Skeletal muscle satellite cell (primary cell): ENCODE results near the gene SYT2.
"Not testable (repeated sequence)": the region's sequence is repeated elsewhere in the genome, so short reads cannot be mapped to it uniquely, and the experiment has no call there.

Experiments
- H3K27me3 ChIP-seq: 2 replicates; pipeline ENCODE4 v1.7.0; 2013; ENCODE audit warnings: low read length; ENCODE audit not compliant: control insufficient read depth, insufficient read depth
- H3K36me3 ChIP-seq: 2 replicates; pipeline ENCODE4 v1.7.0; 2013; ENCODE audit warnings: mild to moderate bottlenecking, control low read depth, low read length; ENCODE audit not compliant: insufficient read depth
- H3K4me1 ChIP-seq: 2 replicates; pipeline ENCODE4 v1.7.0; 2013; ENCODE audit warnings: low read length; ENCODE audit not compliant: control insufficient read depth, insufficient read depth
- H3K4me2 ChIP-seq: 2 replicates; pipeline ENCODE4 v1.7.0; 2013; ENCODE audit warnings: mild to moderate bottlenecking, low read length
- H3K4me3 ChIP-seq: 2 replicates; pipeline ENCODE4 v1.7.0; 2013; ENCODE audit warnings: low read length
- H3K9ac ChIP-seq: 2 replicates; pipeline ENCODE4 v1.7.0; 2013; ENCODE audit warnings: mild to moderate bottlenecking, low read depth, low read length, moderate library complexity
- H3K9me3 ChIP-seq: replicated peaks from 2 replicates; pipeline ENCODE4 v1.7.0; 2013; ENCODE audit warnings: mild to moderate bottlenecking, control low read depth, low read length

SYT2 gene

GRCh38 chr1:202723708-202724107 lies 13.5 kb upstream of the SYT2 start:
- Histone ChIP-seq H3K27me3 (peaks cover 2% of the 10 kb centered on the region), H3K4me2 (no peak overlapping the region), H3K36me3 (peaks cover 35% of the 10 kb centered on the region), H3K4me3 (no peak overlapping the region), H3K4me1 (no peaks in the 10 kb centered on the region), H3K9ac (no peak overlapping the region), H3K9me3 (no peaks in the 10 kb centered on the region)

GRCh38 chr1:202723046-202723445 lies 12.8 kb upstream of the SYT2 start:
- H3K27me3 ChIP-seq, H3K4me3 ChIP-seq, H3K9me3 ChIP-seq: not testable (repeated sequence)

DNA sequence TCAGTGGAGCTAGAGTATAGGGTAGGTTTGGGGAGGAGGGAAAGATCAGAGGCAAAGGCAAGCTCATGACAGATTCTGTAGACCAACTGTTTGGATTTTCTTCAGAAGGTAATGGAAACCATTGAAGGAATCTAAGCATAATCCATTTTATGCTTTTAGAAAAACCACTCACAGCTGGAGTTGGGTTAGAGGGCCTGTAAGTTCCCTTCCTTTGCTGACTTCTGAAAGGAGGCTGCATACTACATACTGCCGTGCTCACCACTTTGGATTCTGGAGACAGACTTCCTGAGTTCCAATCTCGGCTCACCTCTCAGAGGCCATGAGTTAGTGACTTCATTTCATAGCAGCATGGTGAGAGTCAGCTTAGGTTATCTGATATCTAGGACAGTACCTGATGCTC lies 6.4 kb upstream of the SYT2 start:
- no peaks in the 10 kb centered on the region for H3K9me3 ChIP-seq

More at GRCh38 chr1:202723046-202723445, 12.8 kb upstream of the SYT2 start:
- H3K4me1 ChIP-seq, H3K9ac ChIP-seq, H3K4me2 ChIP-seq: not testable (repeated sequence)
- H3K36me3 ChIP-seq: peaks cover 29% of the 10 kb centered on the region

DNA sequence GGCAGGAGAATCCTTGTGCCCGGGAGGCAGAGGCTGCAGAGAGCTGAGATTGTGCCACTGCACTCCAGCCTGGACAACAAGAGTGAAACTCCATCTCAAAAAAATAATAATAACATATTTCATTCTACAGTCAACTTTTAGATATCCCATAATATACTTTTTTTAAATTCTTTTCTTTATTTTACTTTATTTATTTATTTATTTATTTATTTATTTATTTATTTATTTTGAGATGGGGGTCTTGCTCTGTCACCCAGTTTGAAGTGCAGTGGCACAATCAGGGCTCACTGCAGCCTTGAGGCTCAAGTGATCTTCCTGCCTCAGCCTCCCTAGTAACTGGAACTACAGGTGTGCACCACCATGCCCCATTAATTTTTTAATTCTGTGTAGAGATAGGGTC lies 3.9 kb upstream of the SYT2 start:
- not testable (repeated sequence) for H3K36me3 ChIP-seq, H3K4me3 ChIP-seq, H3K9me3 ChIP-seq, H3K4me2 ChIP-seq, H3K4me1 ChIP-seq, H3K9ac ChIP-seq
- H3K27me3 ChIP-seq: peaks cover 79% of the 10 kb centered on the region

More for the DNA sequence above, 6.4 kb upstream of the SYT2 start:
- Histone ChIP-seq H3K36me3 (no peaks in the 10 kb centered on the region), H3K4me3 (no peak overlapping the region), H3K9ac (no peak overlapping the region), H3K4me2 (no peak overlapping the region), H3K4me1 (no peaks in the 10 kb centered on the region), H3K27me3 (peaks cover 55% of the 10 kb centered on the region)

GRCh38 chr1:202713110-202713509 lies 2.9 kb upstream of the SYT2 start:
- Histone ChIP-seq H3K4me1 (peaks cover 5% of the 10 kb centered on the region), H3K9ac (no peak overlapping the region), H3K36me3 (no peaks in the 10 kb centered on the region), H3K27me3 (peaks cover 82% of the 10 kb centered on the region), H3K9me3 (no peaks in the 10 kb centered on the region), H3K4me3 (no peak overlapping the region), H3K4me2 (no peak overlapping the region)

DNA sequence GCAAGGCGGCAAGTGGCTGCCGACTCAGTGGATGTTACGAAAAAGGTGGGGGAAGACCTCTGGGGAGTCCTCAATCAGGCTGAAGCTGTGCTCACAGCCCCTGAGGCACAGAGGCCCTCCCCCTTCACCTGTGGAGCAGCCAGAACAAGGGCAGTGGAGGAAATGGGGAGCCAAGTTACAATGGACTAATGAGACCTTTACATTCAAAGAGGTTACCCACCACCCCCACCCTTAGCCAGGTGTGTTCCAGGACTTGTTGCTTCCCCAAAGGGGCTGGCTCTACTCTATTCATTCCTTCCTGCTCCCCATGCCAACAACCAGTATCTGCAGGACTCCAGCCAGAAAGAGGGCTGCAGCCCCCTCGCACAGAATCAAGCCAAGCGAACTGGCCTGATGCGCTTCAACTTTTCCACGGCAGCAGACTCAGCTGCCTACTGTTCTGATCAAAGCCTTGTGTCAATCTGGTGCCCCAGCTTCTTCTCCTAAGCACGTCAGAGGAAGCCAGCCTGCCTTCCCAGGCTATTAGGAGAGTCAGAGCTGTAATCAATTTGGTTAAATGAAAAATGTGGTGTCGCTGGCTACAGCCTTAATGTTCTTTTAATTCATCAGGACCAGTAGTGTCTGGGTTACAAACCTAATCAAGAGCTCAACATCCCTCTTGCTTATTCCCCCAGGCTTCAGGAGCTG lies 1.8 kb upstream of the SYT2 start:
- H3K9me3 ChIP-seq: no peaks in the 10 kb centered on the region

GRCh38 chr1:202709276-202710041 lies 795 bp downstream of the SYT2 start:
- Histone ChIP-seq H3K4me1 (peaks cover 5% of the 10 kb centered on the region), H3K9ac (no peak overlapping the region), H3K27me3 (peaks cover 89% of the 10 kb centered on the region), H3K4me3 (no peak overlapping the region), H3K4me2 (peak overlapping the region; percentile 65), H3K9me3 (no peaks in the 10 kb centered on the region), H3K36me3 (no peaks in the 10 kb centered on the region)

More for the DNA sequence above, 1.8 kb upstream of the SYT2 start:
- Histone ChIP-seq H3K36me3 (no peaks in the 10 kb centered on the region), H3K4me3 (no peak overlapping the region), H3K4me1 (peaks cover 5% of the 10 kb centered on the region), H3K4me2 (no peak overlapping the region), H3K9ac (no peak overlapping the region), H3K27me3 (peaks cover 86% of the 10 kb centered on the region)

DNA sequence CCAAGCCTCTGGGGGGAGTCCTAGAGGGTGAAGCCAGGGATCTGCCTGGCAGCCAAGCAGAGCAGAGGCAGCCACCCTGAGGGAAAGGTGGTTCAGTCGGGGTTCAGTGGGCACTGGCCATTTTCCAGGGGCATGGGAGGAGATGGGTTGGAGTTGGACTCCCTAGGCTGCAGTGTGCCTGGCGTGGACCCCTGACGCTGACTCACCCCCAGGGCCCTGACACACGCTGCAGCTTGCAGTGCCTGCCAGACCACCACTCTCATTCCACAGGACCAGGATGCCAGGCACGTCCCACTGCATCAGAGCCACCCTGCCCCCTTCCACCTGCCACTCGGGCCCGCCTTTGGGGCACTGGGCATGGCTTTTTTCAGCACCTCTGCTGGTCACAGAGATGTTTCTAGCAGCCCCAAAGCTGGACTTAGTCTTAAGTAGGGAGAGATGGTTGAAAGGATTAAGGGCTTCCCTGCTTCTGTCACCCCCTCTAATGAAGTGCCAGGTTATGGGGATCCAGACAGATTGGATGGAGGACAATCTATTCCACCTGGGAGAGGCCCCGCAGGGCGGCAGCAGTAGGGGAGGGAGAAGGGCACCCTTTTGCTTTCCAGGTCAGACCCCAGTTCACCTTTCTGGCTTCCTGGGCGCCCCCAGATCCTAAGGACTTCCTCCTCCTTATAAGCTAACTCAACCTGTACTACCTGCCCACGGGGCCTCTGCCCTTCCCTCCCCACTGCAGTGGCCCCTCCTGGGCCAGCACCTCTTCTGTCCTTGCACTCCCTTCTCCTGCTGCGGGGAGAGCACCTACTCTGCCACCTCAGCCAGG lies 1.6 kb downstream of the SYT2 start:
- Histone ChIP-seq H3K27me3 (peaks cover 95% of the 10 kb centered on the region), H3K4me3 (no peak overlapping the region)

GRCh38 chr1:202706851-202707250 lies 3.4 kb downstream of the SYT2 start:
- Histone ChIP-seq H3K27me3 (peaks cover 98% of the 10 kb centered on the region), H3K4me1 (peaks cover 5% of the 10 kb centered on the region), H3K4me3 (no peak overlapping the region), H3K9ac (no peak overlapping the region), H3K36me3 (no peaks in the 10 kb centered on the region), H3K9me3 (no peaks in the 10 kb centered on the region), H3K4me2 (no peak overlapping the region)

More for the DNA sequence above, 1.6 kb downstream of the SYT2 start:
- H3K4me1 ChIP-seq: peaks cover 5% of the 10 kb centered on the region
- H3K9me3 ChIP-seq: no peaks in the 10 kb centered on the region
- no peak overlapping the region for H3K9ac ChIP-seq
- H3K36me3 ChIP-seq: no peaks in the 10 kb centered on the region
- no peak overlapping the region for H3K4me2 ChIP-seq

GRCh38 chr1:202704601-202705000 lies 5.7 kb downstream of the SYT2 start:
- no peak overlapping the region for H3K4me2 ChIP-seq

GRCh38 chr1:202703191-202703590 lies 7.1 kb downstream of the SYT2 start:
- Histone ChIP-seq H3K9me3 (no peaks in the 10 kb centered on the region), H3K4me3 (no peak overlapping the region), H3K36me3 (no peaks in the 10 kb centered on the region), H3K4me1 (no peaks in the 10 kb centered on the region), H3K27me3 (peaks cover 94% of the 10 kb centered on the region), H3K9ac (no peak overlapping the region), H3K4me2 (no peak overlapping the region)

More at GRCh38 chr1:202704601-202705000, 5.7 kb downstream of the SYT2 start:
- Histone ChIP-seq H3K4me1 (no peaks in the 10 kb centered on the region), H3K27me3 (peaks cover 97% of the 10 kb centered on the region), H3K9me3 (no peaks in the 10 kb centered on the region), H3K4me3 (no peak overlapping the region), H3K9ac (no peak overlapping the region), H3K36me3 (no peaks in the 10 kb centered on the region)
